ES-I3 (cell line): ENCODE data around the gene MUC21.
"Not testable (repeated sequence)": the region's sequence is repeated elsewhere in the genome, so short reads cannot be mapped to it uniquely, and the experiment has no call there.

ENCODE experiments used
- H3K36me3 ChIP-seq: 2 replicates; pipeline ENCODE4 v1.6.1; 2013; ENCODE audit warnings: mild to moderate bottlenecking, low read length, control low read depth, moderate library complexity; ENCODE audit not compliant: insufficient read depth
- H3K4me1 ChIP-seq: 2 replicates; pipeline ENCODE4 v1.6.1; 2013; ENCODE audit warnings: mild to moderate bottlenecking, control low read depth, low read length; ENCODE audit not compliant: insufficient read depth
- H3K9ac ChIP-seq: 2 replicates; pipeline ENCODE4 v1.6.1; 2013; ENCODE audit warnings: low read depth, mild to moderate bottlenecking, low read length, moderate library complexity
- H3K9me3 ChIP-seq: 2 replicates; pipeline ENCODE4 v1.6.1; 2013; ENCODE audit warnings: mild to moderate bottlenecking, low read length, moderate library complexity; ENCODE audit not compliant: control insufficient read depth, insufficient read depth

Gene MUC21

DNA sequence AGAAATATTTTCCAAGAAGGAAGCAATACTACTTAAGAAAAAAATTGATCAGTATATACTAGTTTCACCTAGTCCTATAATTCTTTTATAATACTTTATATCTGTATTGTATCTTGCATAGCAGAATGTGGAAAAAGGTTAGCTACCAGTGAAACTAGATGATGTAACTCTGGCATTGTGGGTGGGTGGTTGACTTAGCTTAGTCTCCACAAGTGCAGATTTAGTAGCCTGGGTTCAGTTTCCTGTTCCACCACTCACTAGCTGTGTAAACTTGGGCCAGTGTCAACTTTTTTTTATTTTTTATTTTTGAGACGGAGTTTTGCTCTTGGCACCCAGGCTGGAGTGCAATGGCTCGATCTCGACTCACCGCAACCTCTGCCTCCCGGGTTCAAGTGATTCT lies 2.0 kb downstream of the MUC21 start:
- Histone ChIP-seq H3K4me1 (peaks cover 9% of the 10 kb centered on the region), H3K36me3 (no peaks in the 10 kb centered on the region), H3K9ac (no peak overlapping the region), H3K9me3 (no peaks in the 10 kb centered on the region)

DNA sequence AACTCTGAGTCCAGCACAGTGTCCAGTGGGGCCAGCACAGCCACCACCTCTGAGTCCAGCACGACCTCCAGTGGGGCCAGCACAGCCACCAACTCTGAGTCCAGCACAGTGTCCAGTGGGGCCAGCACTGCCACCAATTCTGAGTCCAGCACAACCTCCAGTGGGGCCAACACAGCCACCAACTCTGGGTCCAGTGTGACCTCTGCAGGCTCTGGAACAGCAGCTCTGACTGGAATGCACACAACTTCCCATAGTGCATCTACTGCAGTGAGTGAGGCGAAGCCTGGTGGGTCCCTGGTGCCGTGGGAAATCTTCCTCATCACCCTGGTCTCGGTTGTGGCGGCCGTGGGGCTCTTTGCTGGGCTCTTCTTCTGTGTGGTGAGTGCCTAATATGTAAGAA lies 3.8 kb downstream of the MUC21 start:
- Histone ChIP-seq H3K9me3 (no peaks in the 10 kb centered on the region; the same call in 1 of the 2 replicates), H3K9ac (no peak overlapping the region), H3K4me1 (peaks cover 6% of the 10 kb centered on the region), H3K36me3 (no peaks in the 10 kb centered on the region)

DNA sequence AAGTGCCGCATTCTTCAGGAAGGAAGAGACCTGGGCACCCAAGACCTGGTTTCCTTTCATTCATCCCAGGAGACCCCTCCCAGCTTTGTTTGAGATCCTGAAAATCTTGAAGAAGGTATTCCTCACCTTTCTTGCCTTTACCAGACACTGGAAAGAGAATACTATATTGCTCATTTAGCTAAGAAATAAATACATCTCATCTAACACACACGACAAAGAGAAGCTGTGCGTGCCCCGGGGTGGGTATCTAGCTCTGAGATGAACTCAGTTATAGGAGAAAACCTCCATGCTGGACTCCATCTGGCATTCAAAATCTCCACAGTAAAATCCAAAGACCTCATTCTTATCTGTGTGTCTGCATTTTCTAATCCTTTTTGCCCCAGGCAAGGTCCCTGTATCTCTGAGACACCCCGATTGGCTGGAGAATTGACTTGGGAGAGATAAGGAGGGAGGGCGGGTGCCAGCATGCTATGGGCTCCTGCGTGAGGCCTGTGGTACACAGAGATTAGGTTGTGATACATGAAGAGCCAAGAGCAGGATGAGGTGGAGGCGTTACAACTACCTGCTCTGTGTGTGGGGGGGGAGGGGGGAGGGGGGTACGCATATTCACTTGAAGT lies 4.8 kb downstream of the MUC21 start:
- no peaks in the 10 kb centered on the region for H3K36me3 ChIP-seq
- no peak overlapping the region for H3K9ac ChIP-seq
- H3K9me3 ChIP-seq, result no peaks in the 10 kb centered on the region; the same call in 1 of the 2 replicates
- no peaks in the 10 kb centered on the region; the same call in 1 of the 2 replicates for H3K4me1 ChIP-seq

DNA sequence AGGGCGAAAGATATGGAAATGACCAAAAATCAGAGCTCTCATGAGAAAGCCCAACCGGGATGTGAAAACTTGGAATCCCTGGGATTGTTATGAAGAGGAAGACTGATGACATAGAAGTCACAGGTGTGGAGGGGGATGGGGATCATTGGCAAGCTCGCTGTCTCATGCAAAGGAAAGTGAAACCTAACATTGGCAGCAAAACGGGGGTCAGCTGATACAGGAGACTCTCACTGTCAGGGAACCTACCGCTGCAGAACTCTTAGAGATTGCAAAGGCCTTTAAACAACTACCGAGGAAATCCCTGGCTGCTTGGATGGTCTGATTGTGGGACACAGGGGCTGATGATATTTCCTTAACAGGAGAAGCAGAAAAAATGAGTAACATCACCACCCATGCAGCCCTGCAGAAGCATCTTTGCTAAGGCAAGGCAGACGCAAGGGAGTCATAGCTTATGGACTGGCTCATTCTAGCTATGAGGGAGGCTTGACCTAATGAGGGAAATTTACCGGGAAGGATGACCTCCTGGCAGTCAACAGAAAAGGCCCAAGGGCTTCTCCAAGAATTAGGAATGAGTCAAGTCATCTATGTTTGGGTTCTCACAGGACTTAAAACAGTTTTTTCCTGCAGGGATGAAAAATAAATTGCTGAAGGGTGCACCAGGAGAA lies 7.0 kb downstream of the MUC21 start:
- H3K9me3 ChIP-seq, result no peaks in the 10 kb centered on the region; the same call in 1 of the 2 replicates
- H3K4me1 ChIP-seq, result no peaks in the 10 kb centered on the region; the same call in 1 of the 2 replicates
- H3K36me3 ChIP-seq, result no peaks in the 10 kb centered on the region
- no peak overlapping the region for H3K9ac ChIP-seq

DNA sequence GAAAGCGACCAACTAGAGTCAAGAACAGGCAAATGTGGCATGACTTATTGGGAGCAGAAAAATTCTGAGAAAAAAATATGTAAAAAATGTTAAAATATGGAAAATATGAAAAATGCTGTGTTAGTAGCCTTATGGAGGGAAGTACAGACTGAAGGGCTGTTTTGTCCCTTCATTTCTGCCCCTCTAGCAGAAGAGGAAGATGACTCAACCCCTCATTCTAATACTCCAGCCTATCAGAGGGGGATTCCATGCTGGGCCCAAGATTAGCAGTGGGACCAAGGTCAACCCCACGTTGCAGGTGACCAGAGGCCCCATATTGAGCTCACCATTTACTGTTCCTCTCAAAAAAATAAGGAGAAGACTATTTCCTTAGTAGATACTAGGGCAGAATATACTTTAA lies 8.4 kb downstream of the MUC21 start:
- no peak overlapping the region for H3K9ac ChIP-seq
- H3K4me1 ChIP-seq, result no peaks in the 10 kb centered on the region; the same call in 1 of the 2 replicates
- no peaks in the 10 kb centered on the region; the same call in 1 of the 2 replicates for H3K9me3 ChIP-seq
- H3K36me3 ChIP-seq, result no peaks in the 10 kb centered on the region

DNA sequence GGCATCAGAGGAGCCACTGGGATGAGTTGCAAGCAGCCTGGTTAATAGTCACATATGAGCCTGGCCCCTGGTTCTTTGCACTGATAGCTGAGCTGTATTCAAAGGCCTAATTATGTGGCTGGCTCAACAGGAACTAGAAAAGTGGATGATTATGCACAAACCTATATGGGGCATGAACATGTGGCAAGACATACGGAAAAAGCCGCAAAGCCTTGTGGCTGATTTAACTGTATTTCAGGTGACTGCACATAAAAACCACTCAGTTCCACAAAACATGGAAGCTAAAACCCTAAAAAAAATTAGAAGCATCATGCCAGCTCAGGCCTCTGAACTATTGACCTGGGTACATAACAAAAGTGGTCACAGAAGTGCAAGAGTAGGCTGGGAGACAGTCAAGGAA lies 13.8 kb downstream of the MUC21 start:
- no peaks in the 10 kb centered on the region for H3K4me1 ChIP-seq
- no peaks in the 10 kb centered on the region for H3K36me3 ChIP-seq
- H3K9ac ChIP-seq, result no peak overlapping the region
- H3K9me3 ChIP-seq, result no peaks in the 10 kb centered on the region; the same call in 1 of the 2 replicates

DNA sequence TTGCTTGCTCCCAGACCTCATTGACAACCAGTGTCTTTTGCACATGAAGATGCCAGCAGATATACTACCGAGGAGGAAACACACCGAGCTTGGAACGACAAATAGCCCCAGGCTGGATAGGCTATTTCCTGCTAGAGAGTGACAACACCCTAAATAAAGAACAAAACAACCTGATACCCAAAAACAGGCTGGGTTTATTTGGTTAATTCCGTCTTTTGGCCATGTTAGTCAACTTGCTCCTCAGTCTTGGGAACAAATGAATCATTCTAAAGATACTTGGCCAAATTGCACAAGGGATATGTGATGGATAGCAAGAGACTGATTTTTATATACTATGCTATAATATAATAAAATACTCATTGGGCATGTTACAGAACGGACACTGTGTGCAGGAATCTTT lies 15.3 kb downstream of the MUC21 start:
- H3K9me3 ChIP-seq, result no peaks in the 10 kb centered on the region; the same call in 1 of the 2 replicates
- H3K36me3 ChIP-seq, result no peaks in the 10 kb centered on the region
- H3K9ac ChIP-seq, result no peak overlapping the region
- no peaks in the 10 kb centered on the region for H3K4me1 ChIP-seq

DNA sequence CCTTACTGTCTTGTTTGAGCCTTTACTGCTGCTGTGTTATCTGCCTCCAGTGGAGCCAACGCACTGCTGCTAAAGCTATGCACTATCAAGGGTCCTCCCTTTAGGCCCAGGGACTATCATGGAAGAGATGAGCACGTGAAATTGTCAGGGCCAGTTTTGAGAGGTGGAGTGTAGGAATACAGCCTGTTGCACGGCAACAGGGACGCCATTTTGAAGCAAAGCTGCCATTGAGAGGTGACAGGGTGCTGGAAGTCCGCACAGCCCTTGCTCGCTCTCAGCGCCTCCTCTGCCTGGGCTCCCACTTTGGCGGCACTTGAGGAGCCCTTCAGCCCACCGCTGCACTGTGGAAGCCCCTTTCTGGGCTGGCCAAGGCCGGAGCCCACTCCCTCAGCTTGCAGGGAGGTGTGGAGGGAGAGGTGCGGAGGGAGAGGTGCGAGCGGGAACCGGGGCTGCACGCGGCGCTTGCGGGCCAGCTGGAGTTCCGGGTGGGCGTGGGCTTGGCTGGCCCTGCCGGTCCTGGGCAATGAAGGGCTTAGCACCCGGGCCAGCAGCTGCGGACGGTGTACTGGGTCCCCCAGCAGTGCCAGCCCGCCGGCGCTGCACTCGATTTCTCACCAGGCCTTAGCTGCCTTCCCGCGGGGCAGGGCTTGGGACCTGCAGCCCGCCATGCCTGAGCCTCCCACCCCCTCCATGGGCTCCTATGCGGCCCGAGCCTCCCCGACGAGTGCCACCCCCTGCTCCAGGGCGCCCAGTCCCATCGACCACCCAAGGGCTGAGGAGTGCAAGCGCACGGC lies 16.7 kb downstream of the MUC21 start:
- H3K9ac ChIP-seq, H3K9me3 ChIP-seq, H3K4me1 ChIP-seq, H3K36me3 ChIP-seq: not testable (repeated sequence)

DNA sequence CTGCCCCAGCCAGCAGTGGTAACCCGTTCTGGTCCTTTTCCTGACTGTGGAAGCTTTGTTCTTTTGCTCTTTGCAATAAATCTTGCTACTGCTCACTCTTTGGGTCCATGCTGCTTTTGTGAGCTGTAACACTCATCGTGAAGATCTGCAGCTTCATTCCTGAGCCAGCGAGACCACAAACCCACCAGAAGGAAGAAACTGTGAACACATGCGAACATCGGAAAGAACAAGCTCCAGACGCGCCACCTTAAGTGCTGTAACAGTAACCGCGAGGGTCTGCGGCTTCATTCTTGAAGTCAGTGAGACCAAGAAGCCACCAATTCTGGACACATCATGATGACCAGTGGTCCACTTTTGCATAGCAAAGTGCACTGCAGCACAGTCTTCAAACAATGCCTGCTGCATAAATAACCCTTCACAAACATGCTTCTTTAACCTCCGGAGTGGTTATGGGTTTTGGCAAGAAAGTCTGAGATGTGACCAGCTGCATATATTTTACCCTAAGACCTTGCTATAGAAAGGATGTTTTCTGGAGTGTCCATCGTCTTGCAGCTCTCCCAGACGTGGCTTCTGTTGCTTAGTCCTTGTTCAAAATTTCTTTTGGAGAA lies 17.9 kb downstream of the MUC21 start:
- Histone ChIP-seq H3K4me1 (no peaks in the 10 kb centered on the region), H3K9ac (no peak overlapping the region), H3K9me3 (no peaks in the 10 kb centered on the region), H3K36me3 (no peaks in the 10 kb centered on the region)

DNA sequence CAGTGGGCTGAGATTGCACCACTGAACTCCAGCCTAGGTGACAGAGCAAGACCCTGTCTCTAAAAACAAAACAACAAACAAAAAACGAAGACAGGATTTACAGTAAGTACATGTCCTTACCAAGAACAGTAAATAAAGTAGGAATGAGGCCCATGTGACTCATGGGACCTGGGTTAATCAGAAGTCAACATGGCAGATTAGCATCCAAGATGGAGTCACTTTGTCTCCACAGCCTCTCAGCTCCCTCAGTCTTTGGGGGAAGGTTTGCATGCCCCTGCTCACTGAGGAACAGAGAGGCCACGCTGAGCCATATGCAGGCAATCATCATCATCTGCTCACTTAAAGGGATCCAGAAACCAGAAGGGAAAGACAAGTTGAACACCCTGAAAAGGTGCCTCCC lies 19.0 kb downstream of the MUC21 start:
- no peaks in the 10 kb centered on the region for H3K36me3 ChIP-seq
- H3K9ac ChIP-seq, result no peak overlapping the region
- no peaks in the 10 kb centered on the region for H3K4me1 ChIP-seq
- no peaks in the 10 kb centered on the region for H3K9me3 ChIP-seq

DNA sequence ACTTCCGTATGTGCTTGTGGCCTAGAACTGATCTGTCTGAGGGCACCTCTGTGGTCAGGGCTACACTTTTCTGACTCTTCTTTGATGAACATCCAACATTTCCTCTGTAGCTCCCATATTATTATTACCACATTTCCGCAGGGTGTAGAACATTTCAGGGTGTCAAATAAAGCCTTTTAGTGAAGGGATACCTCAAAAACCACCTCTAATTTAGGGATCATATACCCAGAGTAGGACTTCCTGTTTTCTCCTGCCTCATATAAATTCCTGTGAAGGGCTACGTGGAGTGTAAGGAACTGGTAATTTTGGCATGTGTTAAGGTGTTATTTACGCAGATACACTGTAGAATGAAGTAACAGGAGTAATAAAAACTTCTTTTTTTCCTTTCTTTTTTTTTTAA lies 21.3 kb downstream of the MUC21 start:
- Histone ChIP-seq H3K36me3 (no peaks in the 10 kb centered on the region), H3K4me1 (peaks cover 3% of the 10 kb centered on the region; the same call in 1 of the 2 replicates), H3K9me3 (no peaks in the 10 kb centered on the region), H3K9ac (no peak overlapping the region)

DNA sequence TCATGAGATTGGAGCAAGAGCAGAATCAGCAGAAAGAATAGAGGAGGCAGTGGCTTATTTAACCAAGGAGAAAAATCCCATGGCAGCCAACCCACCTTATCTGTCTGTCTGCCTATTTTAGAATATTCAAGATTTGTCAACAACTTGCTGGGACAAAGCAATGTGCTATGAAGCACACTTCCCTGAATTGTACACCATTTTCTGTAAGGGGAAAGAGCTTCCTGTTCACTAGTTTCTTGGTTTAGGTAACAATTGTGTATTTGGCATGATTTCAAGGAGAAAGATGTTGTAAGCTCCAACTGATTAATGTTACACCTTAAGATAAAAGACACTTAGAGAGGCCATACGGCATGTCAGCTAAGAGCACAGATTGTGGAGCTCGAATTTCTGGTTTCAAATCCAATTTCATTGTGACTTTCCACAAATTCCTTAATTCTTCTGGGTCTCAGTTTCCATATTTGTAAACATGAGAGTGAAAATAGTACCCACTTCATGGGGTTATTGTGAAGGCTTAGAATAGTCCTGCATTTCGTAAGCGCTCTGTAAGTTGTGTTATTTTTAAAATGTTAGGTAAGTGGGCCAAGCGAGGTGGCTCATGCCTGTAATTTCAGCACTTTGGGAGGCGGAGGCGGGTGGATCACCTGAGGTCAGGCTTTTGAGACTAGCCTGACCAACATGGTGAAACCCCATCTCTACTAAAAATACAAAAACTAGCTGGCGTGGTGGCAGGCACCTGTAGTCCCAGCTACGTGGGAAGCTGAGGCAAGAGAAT lies 21.9 kb downstream of the MUC21 start:
- H3K9ac ChIP-seq, result no peak overlapping the region
- no peaks in the 10 kb centered on the region for H3K36me3 ChIP-seq
- H3K4me1 ChIP-seq, result peaks cover 3% of the 10 kb centered on the region; the same call in 1 of the 2 replicates
- H3K9me3 ChIP-seq, result no peaks in the 10 kb centered on the region

DNA sequence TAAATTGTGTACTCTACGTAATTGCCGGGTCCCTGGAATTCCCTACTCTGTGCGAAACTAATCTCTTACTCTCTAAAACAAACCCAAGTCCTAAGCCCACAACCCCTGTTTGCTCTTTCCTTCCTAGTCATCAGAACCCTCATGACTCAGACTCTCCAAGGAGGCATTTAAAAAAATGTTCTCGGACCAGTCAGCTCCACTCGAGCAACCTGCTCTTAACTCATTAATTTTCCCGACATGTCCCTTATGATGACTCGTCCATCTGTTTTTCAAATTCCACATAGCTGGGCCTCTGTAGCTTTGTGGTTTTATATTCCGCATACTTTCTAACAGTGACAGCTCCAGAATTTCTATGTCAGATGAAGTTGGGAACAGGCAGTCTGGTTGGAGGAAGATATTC lies 24.2 kb downstream of the MUC21 start:
- Histone ChIP-seq H3K36me3 (no peaks in the 10 kb centered on the region), H3K9ac (no peak overlapping the region), H3K9me3 (no peaks in the 10 kb centered on the region), H3K4me1 (peaks cover 3% of the 10 kb centered on the region; the same call in 1 of the 2 replicates)

DNA sequence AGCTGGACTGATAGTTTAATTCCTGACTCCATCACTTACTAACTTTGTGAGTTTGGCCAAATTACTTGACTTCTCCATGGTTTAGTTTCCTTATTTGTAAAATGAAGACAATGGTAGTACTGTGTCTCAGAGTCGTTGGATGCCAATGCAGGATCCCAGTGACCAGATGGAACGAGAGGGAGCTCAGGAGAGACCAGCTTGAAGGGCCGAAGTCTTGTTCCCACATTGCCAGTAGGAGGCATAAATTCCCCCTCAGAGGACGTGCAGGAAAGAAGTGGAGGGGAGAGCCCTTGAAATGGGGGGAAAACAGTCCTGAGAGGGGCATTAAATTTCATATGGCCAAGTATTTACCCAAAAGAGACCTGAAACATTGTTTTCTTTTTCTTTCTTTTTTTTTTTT lies 24.6 kb downstream of the MUC21 start:
- H3K36me3 ChIP-seq, result no peaks in the 10 kb centered on the region
- H3K4me1 ChIP-seq, result peaks cover 3% of the 10 kb centered on the region; the same call in 1 of the 2 replicates
- H3K9me3 ChIP-seq, result no peaks in the 10 kb centered on the region
- H3K9ac ChIP-seq, result no peak overlapping the region
